Endodermal cell (in vitro differentiated cells): ENCODE measurements around the gene GUCD1. TPM values are rescaled to one million over a fixed set of nuclear protein-coding genes. Genes with fewer than 3 reads are reported as not detected.
"Not testable (repeated sequence)": the region's sequence is repeated elsewhere in the genome, so short reads cannot be mapped to it uniquely, and the experiment has no call there.

Experiments
- DNase-seq: peaks from one replicate; pipeline ENCODE4 v3.0.0-alpha.2; 2017
- H3K27ac ChIP-seq: 2 replicates; pipeline ENCODE4 v1.5.1; 2013; ENCODE audit warnings: mild to moderate bottlenecking, low read depth, low read length, moderate library complexity
- H3K27me3 ChIP-seq: 2 replicates; pipeline ENCODE4 v1.6.1; 2013; ENCODE audit warnings: mild to moderate bottlenecking, low read length, moderate library complexity; ENCODE audit not compliant: insufficient read depth, control insufficient read depth, poor library complexity, severe bottlenecking
- H3K36me3 ChIP-seq: 2 replicates; pipeline ENCODE4 v1.7.0; 2013; ENCODE audit warnings: mild to moderate bottlenecking, low read length, moderate library complexity; ENCODE audit not compliant: control insufficient read depth, insufficient read depth
- H3K4me1 ChIP-seq: one replicate; pipeline ENCODE4 v1.7.0; 2013; ENCODE audit warnings: low read length; ENCODE audit not compliant: control insufficient read depth, insufficient read depth
- H3K4me3 ChIP-seq: 2 replicates; pipeline ENCODE4 v1.5.1; 2013; ENCODE audit warnings: mild to moderate bottlenecking, low read length, moderate library complexity
- H3K9ac ChIP-seq: 2 replicates; pipeline ENCODE4 v1.6.1; 2013; ENCODE audit warnings: mild to moderate bottlenecking, low read length, moderate library complexity; ENCODE audit not compliant: poor library complexity, severe bottlenecking; ENCODE audit errors: extremely low read depth
- H3K9me3 ChIP-seq: 2 replicates; pipeline ENCODE4 v1.6.1; 2013; ENCODE audit warnings: mild to moderate bottlenecking, low read length, moderate library complexity; ENCODE audit not compliant: control insufficient read depth
- H3K27ac Mint-ChIP-seq: 2 replicates; pipeline ENCODE4 v1.8.0; 2020; ENCODE audit warnings: mixed read lengths
- H3K27me3 Mint-ChIP-seq: 2 replicates; pipeline ENCODE4 v1.8.0; 2021; ENCODE audit warnings: mild to moderate bottlenecking, mixed read lengths; ENCODE audit not compliant: insufficient read depth
- H3K36me3 Mint-ChIP-seq: 2 replicates; pipeline ENCODE4 v1.8.0; 2020; ENCODE audit warnings: low read depth, mixed read lengths
- H3K4me1 Mint-ChIP-seq: 2 replicates; pipeline ENCODE4 v1.8.0; 2020; ENCODE audit warnings: mixed read lengths
- H3K4me3 Mint-ChIP-seq: 2 replicates; pipeline ENCODE4 v1.8.0; 2020; ENCODE audit warnings: mild to moderate bottlenecking, moderate library complexity, mixed read lengths
- H3K9me3 Mint-ChIP-seq: 2 replicates; pipeline ENCODE4 v1.8.0; 2020; ENCODE audit warnings: mild to moderate bottlenecking, mixed read lengths
- WGBS, 2 experiments: methylation state at CpG; one replicate each; pipeline versions ENCODE4 v1.1.5 to v1.1.7; 2013; ENCODE audit warnings: missing lambda C conversion rate in 2 of 2, mixed read lengths in 1 of 2; ENCODE audit not compliant: insufficient coverage in 1 of 2, insufficient read length in 1 of 2; 5-methylcytosine and 5-hydroxymethylcytosine counted together
- total RNA-seq, 2 donors: library from RNA; stranded (reverse); fragmentation: NEBNext Ultra II Directional in 1 of 2; extraction: Animal tissue kit (Norgen Biotek cat#: 25700) in 1 of 2; gene quantifications; 2 replicates in 1 of 2; 3 replicates in 1 of 2; pipeline ENCODE4 v1.2.1, GENCODE V29; 2021
- TF ChIP-seq, protein P1 (sequence below): fragments of 200-600 bp; sonication (generic); conservative IDR thresholded peaks from 2 replicates; pipeline ENCODE4 v1.5.0; 2021; ENCODE audit warnings: antibody characterized with exemption, mild to moderate bottlenecking

The GUCD1 gene
- total RNA-seq, 2 donors from 2014 or later: 64.7 to 73.6 TPM

DNA sequence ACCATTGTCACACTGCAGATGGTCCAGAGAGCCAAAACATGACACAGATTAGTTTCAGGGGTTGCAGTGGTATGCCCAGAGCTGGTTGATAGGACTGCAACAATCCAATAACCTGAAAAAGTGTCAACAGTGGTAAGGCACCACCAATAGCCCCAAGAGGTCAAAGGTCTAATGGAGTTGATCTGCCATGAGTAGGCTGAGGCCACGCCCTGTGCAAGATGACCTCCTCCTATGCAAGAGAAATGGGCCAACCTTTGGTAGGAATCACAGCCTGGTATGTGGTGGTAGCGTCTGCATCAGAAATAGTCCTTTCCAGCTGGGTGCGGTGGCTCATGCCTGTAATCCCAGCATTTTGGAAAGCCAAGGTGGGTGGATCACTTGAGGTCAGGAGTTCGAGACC is 19.6 kb downstream of the GUCD1 start:
- H3K9me3 ChIP-seq: no peaks in the 10 kb centered on the region
- no peaks in the 10 kb centered on the region for H3K27me3 Mint-ChIP-seq
- no peaks in the 10 kb centered on the region for H3K9me3 Mint-ChIP-seq
- H3K36me3 Mint-ChIP-seq: peaks cover under 1% of the 10 kb centered on the region
- peaks cover 3% of the 10 kb centered on the region for H3K36me3 ChIP-seq
- 82 to 94% methylated on average over 4 of the region's 4 CpGs for WGBS, 2 experiments
- no peak overlapping the region for H3K4me3 ChIP-seq
- no peaks in the 10 kb centered on the region for H3K4me1 Mint-ChIP-seq
- no peak overlapping the region for H3K27ac Mint-ChIP-seq
- no peak overlapping the region for H3K27ac ChIP-seq
- no peak overlapping the region for H3K9ac ChIP-seq
- TF ChIP-seq, protein P1, sequence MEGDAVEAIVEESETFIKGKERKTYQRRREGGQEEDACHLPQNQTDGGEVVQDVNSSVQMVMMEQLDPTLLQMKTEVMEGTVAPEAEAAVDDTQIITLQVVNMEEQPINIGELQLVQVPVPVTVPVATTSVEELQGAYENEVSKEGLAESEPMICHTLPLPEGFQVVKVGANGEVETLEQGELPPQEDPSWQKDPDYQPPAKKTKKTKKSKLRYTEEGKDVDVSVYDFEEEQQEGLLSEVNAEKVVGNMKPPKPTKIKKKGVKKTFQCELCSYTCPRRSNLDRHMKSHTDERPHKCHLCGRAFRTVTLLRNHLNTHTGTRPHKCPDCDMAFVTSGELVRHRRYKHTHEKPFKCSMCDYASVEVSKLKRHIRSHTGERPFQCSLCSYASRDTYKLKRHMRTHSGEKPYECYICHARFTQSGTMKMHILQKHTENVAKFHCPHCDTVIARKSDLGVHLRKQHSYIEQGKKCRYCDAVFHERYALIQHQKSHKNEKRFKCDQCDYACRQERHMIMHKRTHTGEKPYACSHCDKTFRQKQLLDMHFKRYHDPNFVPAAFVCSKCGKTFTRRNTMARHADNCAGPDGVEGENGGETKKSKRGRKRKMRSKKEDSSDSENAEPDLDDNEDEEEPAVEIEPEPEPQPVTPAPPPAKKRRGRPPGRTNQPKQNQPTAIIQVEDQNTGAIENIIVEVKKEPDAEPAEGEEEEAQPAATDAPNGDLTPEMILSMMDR: no peak
- H3K27me3 ChIP-seq: no peaks in the 10 kb centered on the region
- no peak for DNase-seq
- no peak overlapping the region for H3K4me3 Mint-ChIP-seq
- H3K4me1 ChIP-seq: no peaks in the 10 kb centered on the region

DNA sequence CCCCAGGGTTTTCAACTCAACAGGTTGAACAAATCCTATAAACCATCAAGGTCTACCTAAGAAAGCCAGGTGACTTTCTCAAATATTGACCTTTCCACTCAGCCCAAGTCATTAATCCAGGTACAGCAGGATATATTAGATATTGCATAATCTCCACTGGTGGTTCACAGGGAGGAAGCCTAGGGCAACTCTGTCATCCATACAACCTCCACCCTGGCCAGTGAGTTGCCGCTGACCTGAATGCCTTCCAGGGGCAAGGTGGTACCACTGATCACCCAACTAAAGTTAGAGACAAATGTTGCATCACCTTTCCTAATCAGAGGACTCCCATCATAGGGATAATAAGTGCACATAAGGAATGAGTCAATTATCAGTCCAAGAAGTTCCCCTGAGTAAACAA is 22.9 kb downstream of the GUCD1 start:
- no peaks in the 10 kb centered on the region for H3K27me3 ChIP-seq
- no peak for DNase-seq
- H3K27me3 Mint-ChIP-seq: no peaks in the 10 kb centered on the region
- H3K9ac ChIP-seq: no peak overlapping the region
- no peaks in the 10 kb centered on the region for H3K4me1 ChIP-seq
- H3K27ac ChIP-seq: no peak overlapping the region
- 96 to 100% methylated on average over 1 of the region's 1 CpG for WGBS, 2 experiments
- H3K4me1 Mint-ChIP-seq: no peaks in the 10 kb centered on the region
- no peaks in the 10 kb centered on the region for H3K36me3 Mint-ChIP-seq
- no peak overlapping the region for H3K4me3 Mint-ChIP-seq
- H3K4me3 ChIP-seq: no peak overlapping the region
- no peak overlapping the region for H3K27ac Mint-ChIP-seq
- no peaks in the 10 kb centered on the region for H3K9me3 Mint-ChIP-seq
- H3K9me3 ChIP-seq: no peaks in the 10 kb centered on the region
- TF ChIP-seq, protein P1: no peak
- H3K36me3 ChIP-seq: no peaks in the 10 kb centered on the region

DNA sequence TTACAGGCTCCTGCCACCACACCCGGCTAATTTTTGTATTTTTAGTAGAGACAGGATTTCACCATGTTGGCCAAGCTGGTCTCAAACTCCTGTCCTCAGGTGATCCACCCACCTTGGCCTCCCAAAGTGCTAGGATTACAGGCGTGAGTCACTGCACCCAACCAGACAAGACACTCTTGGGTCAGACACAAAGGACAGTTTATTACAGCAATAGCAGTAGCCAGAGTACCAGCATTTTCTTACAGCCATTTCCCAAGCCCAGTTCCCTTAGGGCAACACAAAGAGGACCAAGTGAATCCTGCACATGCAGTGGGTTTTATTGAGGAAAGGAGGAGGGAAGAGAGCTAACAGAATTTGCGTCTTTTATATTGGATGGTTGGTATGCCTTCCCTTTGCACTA is 24.0 kb downstream of the GUCD1 start:
- DNase-seq, H3K9ac ChIP-seq, H3K4me1 ChIP-seq, H3K27ac ChIP-seq, H3K36me3 ChIP-seq, H3K4me3 ChIP-seq, H3K4me3 Mint-ChIP-seq, H3K9me3 Mint-ChIP-seq, H3K9me3 ChIP-seq, H3K4me1 Mint-ChIP-seq, H3K36me3 Mint-ChIP-seq, H3K27ac Mint-ChIP-seq, H3K27me3 ChIP-seq, H3K27me3 Mint-ChIP-seq: not testable (repeated sequence)
- WGBS, 2 experiments: 72 to 92% methylated on average over 3 of the region's 3 CpGs

DNA sequence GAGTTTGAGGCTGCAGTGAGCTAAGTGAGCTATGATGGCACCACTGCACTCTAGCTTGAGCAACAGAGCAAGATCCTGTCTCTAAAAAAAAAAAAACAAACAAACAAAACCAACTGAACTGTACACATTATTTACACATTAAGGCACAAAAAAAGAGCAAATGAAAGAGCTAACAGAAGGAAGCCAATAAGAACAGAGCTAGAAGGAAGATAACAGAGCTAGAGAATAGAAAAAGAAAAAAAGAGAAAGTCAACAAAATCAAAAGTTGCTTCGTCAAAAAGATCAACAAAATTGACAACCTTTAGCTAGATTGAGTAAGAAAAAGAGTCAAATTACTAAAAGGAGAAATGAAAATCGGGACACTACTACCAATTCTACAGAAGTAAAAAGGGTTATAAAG is 25.0 kb downstream of the GUCD1 start:
- H3K27ac ChIP-seq: no peak overlapping the region
- H3K9ac ChIP-seq: no peak overlapping the region
- H3K4me1 ChIP-seq: peaks cover 2% of the 10 kb centered on the region
- H3K27me3 ChIP-seq: no peaks in the 10 kb centered on the region
- no peaks in the 10 kb centered on the region for H3K9me3 Mint-ChIP-seq
- 100% methylated on average over 2 of the region's 2 CpGs; no CpG with 5 or more reads in 1 of the 2 experiments for WGBS, 2 experiments
- TF ChIP-seq, protein P1: no peak
- no peak overlapping the region for H3K4me3 ChIP-seq
- H3K27ac Mint-ChIP-seq: no peak overlapping the region
- H3K27me3 Mint-ChIP-seq: no peaks in the 10 kb centered on the region
- H3K4me1 Mint-ChIP-seq: no peaks in the 10 kb centered on the region
- no peaks in the 10 kb centered on the region for H3K36me3 Mint-ChIP-seq
- H3K4me3 Mint-ChIP-seq: no peak overlapping the region
- no peak for DNase-seq
- H3K9me3 ChIP-seq: no peaks in the 10 kb centered on the region
- no peaks in the 10 kb centered on the region for H3K36me3 ChIP-seq
